Measurements from ENCODE around the gene POLR1G.

DNA sequence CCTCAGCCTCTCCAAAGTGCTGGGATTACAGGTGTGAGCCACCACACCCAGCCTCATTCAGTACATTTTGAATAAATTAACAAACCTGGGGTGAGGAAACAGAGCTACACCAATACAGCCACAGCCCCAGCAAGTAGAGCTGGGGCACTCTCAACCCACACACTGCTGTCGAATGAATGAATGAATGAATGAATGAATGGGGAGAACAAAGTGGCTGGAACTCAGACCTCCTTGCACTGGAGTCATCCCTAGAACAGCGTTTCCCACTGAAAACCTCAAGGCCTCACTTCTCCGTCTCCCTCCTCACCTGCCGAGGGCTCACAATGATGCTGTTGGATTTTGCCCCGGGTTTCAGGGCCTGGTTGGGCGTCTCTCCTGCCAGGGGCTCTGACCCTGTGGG, 14.4 kb downstream of the POLR1G start:
- TF ChIP-seq POLR2AphosphoS5 (IDR thresholded peaks at IDR 0.05; ENCODE audit: low read depth, low read length) (no peak), POLR2A (IDR thresholded peaks at IDR 0.05; ENCODE audit: low read depth, low read length) (no peak)
